Measurements from ENCODE around the gene ZNF512. TPM values are rescaled to one million over a fixed set of nuclear protein-coding genes. Genes with fewer than 3 reads are reported as not detected.

ZNF512 gene
- total and polyA plus RNA-seq, 2 of the 13 experiments (the other 11 are each of a cell fraction or from before 2014, with no cell fraction given), result 29.8 to 31.0 TPM

DNA sequence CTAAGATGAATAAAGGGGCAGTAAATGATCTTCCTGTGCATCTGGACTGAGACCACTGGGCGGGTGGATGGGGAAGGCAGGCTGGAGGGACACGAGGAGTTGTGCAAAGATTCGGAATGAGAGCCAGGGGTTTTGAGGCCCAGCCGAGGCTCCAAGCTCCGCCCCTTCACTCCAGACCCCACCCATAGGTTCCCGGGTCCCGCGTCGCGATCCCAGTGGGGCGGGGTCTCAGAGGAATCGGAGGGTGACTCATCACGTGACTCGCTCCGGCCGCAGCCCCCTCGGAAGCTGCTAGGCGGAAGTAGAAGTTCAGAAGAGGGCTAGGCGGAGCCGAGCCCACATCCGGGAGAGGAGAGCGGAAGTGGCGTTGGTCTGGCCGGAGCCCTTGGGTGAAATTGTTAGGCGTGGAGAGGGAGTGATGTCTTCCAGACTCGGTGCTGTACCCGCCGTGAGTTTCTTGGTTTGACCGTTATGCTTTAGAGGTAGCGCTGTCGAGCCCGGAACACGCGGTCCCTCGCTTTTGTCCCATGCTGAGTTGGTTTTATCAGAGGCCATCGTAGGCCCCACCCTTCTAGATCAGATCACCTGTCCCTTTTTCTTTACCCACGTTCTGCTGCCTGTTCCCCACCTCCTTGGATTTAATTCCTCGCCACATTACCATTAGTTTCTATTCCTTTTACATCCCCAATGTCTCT, at the start of gene ZNF512 (continued):
- TF ChIP-seq ZNF543 (CRISPR knock-in tag; IDR thresholded peaks at IDR 0.05) (peak; percentile 64; the same call in 1 of the 2 replicates), MEIS1 (CRISPR knock-in tag; IDR thresholded peaks at IDR 0.05; ENCODE audit: borderline replicate concordance) (peak; percentile 34; the same call in 1 of the 2 replicates), RFX5 (IDR thresholded peaks at IDR 0.05; ENCODE audit: low read depth, low read length) (no peak), ERF (CRISPR knock-in tag; IDR thresholded peaks at IDR 0.05) (peak; percentile 74), IRX3 (CRISPR knock-in tag; IDR thresholded peaks at IDR 0.05; ENCODE audit: borderline replicate concordance, low read depth) (no peak; the same call in 1 of the 2 replicates), ZNF510 (CRISPR knock-in tag; IDR thresholded peaks at IDR 0.05; ENCODE audit: low read depth) (no peak), KLF11 (CRISPR knock-in tag; IDR thresholded peaks at IDR 0.05) (peak; percentile 48; the same call in 1 of the 2 replicates), RXRB (CRISPR knock-in tag; IDR thresholded peaks at IDR 0.05; ENCODE audit: borderline replicate concordance) (no peak), SOX13 (IDR thresholded peaks at IDR 0.05) (no peak), SOX13 (CRISPR knock-in tag; conservative IDR thresholded peaks at IDR 0.05 in 1 of 2, IDR thresholded peaks at IDR 0.05 in 1 of 2) (peak in 1 of 2 experiments; percentile 39; a peak in 1 of 4 replicates), MBNL3 (CRISPR knock-in tag; conservative IDR thresholded peaks at IDR 0.05) (no peak), ZNF451 (CRISPR knock-in tag; IDR thresholded peaks at IDR 0.05) (no peak), TCF7 (IDR thresholded peaks at IDR 0.05; ENCODE audit: low read depth) (no peak), ZNF589 (CRISPR knock-in tag; conservative IDR thresholded peaks at IDR 0.05) (no peak)
- TF ChIP-seq, protein P1, sequence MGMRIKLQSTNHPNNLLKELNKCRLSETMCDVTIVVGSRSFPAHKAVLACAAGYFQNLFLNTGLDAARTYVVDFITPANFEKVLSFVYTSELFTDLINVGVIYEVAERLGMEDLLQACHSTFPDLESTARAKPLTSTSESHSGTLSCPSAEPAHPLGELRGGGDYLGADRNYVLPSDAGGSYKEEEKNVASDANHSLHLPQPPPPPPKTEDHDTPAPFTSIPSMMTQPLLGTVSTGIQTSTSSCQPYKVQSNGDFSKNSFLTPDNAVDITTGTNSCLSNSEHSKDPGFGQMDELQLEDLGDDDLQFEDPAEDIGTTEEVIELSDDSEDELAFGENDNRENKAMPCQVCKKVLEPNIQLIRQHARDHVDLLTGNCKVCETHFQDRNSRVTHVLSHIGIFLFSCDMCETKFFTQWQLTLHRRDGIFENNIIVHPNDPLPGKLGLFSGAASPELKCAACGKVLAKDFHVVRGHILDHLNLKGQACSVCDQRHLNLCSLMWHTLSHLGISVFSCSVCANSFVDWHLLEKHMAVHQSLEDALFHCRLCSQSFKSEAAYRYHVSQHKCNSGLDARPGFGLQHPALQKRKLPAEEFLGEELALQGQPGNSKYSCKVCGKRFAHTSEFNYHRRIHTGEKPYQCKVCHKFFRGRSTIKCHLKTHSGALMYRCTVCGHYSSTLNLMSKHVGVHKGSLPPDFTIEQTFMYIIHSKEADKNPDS (CRISPR knock-in tag; IDR thresholded peaks at IDR 0.05), result 0 out of 2 replicates have a peak, but pooled peaks have one; percentile 31
- TF ChIP-seq, protein P2, sequence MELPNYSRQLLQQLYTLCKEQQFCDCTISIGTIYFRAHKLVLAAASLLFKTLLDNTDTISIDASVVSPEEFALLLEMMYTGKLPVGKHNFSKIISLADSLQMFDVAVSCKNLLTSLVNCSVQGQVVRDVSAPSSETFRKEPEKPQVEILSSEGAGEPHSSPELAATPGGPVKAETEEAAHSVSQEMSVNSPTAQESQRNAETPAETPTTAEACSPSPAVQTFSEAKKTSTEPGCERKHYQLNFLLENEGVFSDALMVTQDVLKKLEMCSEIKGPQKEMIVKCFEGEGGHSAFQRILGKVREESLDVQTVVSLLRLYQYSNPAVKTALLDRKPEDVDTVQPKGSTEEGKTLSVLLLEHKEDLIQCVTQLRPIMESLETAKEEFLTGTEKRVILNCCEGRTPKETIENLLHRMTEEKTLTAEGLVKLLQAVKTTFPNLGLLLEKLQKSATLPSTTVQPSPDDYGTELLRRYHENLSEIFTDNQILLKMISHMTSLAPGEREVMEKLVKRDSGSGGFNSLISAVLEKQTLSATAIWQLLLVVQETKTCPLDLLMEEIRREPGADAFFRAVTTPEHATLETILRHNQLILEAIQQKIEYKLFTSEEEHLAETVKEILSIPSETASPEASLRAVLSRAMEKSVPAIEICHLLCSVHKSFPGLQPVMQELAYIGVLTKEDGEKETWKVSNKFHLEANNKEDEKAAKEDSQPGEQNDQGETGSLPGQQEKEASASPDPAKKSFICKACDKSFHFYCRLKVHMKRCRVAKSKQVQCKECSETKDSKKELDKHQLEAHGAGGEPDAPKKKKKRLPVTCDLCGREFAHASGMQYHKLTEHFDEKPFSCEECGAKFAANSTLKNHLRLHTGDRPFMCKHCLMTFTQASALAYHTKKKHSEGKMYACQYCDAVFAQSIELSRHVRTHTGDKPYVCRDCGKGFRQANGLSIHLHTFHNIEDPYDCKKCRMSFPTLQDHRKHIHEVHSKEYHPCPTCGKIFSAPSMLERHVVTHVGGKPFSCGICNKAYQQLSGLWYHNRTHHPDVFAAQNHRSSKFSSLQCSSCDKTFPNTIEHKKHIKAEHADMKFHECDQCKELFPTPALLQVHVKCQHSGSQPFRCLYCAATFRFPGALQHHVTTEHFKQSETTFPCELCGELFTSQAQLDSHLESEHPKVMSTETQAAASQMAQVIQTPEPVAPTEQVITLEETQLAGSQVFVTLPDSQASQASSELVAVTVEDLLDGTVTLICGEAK (IDR thresholded peaks at IDR 0.05), result peak; percentile 67
- TF ChIP-seq, protein P2 (CRISPR knock-in tag; IDR thresholded peaks at IDR 0.05), result 0 out of 2 replicates have a peak, but pooled peaks have one; percentile 1
- TF ChIP-seq, protein P3, sequence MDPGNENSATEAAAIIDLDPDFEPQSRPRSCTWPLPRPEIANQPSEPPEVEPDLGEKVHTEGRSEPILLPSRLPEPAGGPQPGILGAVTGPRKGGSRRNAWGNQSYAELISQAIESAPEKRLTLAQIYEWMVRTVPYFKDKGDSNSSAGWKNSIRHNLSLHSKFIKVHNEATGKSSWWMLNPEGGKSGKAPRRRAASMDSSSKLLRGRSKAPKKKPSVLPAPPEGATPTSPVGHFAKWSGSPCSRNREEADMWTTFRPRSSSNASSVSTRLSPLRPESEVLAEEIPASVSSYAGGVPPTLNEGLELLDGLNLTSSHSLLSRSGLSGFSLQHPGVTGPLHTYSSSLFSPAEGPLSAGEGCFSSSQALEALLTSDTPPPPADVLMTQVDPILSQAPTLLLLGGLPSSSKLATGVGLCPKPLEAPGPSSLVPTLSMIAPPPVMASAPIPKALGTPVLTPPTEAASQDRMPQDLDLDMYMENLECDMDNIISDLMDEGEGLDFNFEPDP (CRISPR knock-in tag; conservative IDR thresholded peaks at IDR 0.05), result no peak
